Activated gamma-delta T cell treated with anti-CD3 and anti-CD28 coated beads, Interleukin-2, amount 50 U/mL, for 16 hours (primary cell): ENCODE results near the gene GBP3.
"Not testable (repeated sequence)": the region's sequence is repeated elsewhere in the genome, so short reads cannot be mapped to it uniquely, and the experiment has no call there.

Experiments used
- DNase-seq: peaks from one replicate; pipeline ENCODE4 v3.0.0-alpha.2; 2020; ENCODE audit warnings: low read depth

Gene GBP3

DNA sequence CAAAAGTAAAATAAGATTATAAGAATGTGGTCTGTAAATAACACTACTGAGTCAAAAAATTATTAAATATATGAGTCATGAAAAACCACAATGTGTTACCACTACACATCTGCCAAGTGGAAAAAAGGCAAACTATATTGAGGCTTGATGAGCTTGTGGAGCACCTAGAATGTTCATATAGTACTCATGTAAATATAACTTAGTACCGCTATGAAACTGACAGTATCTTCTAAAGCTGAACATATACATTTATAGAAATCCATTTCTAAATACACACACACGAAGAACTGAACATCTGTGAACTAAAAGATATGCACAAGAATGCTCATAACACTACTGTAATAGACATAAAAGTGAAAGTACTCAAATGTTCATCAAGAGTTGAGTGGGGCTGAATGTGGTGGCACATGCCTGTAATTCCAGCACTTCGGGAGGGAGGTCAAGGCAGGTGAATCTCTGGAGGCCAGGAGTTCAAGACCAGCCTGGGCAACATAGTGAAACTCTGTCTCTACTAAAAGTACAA is 18.5 kb upstream of the GBP3 start:
- no peak for DNase-seq

DNA sequence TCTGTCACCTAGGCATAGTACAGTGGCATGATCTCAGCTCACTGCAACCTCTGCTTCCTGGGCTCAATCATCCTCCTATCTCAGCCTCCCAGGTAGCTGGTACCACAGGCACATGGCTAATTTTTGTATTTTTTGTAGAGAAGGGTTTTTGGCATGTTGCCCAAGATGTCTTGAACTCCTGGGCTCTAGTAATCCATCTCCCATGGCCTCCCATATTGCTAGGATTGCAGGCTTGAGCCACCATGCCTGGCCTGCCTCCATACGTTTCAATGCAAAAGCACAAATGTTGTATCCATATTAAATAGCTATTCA is 17.6 kb upstream of the GBP3 start:
- DNase-seq = no peak

DNA sequence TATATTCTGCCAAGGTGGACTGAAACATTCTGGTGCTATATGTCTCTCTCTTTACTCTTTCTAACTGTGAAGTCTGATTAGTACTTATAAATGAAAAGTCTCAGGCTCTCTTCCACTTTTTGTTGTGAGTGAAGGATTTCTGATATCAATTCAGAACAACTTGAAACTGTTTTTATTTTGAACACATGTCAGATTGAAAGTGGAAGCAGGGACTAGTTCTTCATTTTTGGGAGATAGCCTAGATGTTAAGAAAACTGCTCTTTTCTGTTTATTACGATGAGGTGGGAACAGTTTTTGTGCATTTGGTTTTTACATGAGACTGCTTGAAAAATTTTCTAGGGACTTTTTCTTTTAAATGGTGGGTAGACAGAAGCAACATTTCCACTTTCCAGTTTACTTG is 14.5 kb upstream of the GBP3 start:
- no peak for DNase-seq

DNA sequence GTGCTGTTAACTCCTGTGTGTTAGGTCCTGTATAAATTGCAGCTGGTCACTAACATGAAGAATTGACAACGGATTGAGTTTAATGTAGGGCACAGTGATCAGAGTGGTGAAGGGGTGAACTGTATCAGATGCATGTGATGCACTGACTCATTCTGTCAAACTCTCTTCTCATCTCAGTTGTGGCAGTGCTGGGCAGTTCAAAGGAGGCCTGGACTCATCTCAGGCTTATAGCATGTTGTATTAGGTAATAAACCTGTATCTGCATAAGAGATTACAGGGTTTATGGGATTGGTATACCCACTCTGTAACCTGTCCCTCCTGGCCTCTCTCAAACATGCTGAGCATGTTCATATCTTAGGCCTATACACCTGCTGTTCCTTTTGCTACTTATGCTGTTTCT is 12.4 kb upstream of the GBP3 start:
- no peak for DNase-seq

DNA sequence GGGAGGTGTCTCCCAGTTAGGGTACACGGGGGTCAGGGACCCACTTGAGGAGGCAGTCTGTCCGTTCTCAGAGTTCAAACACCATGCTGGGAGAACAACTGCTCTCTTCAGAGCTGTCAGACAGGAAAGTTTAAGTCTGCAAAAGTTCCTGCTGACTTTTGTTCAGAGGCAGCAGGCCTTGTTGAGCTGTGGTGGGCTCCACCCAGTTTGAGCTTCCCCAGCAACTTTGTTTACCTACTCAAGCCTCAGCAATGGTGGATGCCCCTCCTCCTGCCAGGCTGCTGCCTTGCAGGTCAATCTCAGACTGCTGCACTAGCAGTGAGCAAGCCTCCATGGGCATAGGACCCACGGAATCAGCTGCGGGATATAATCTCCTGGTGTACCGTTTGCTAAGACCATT is 11.3 kb upstream of the GBP3 start:
- not testable (repeated sequence) for DNase-seq

DNA sequence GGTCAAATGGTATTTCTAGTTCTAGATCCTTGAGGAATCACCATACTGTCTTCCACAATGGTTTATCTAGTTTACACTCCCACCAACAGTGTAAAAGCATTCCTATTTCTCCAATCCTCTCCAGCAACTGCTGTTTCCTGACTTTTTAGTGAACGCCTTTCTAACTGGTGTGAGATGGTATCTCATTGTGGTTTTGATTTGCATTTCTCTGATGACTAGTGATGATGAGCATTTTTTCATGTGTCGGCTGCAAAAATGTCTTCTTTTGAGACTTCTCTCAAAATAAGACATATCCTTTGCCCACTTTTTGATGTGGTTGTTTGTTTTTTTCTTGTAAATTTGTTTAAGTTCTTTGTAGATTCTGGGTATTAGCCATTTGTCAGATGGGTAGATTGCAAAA is 6.4 kb upstream of the GBP3 start:
- DNase-seq = not testable (repeated sequence)

DNA sequence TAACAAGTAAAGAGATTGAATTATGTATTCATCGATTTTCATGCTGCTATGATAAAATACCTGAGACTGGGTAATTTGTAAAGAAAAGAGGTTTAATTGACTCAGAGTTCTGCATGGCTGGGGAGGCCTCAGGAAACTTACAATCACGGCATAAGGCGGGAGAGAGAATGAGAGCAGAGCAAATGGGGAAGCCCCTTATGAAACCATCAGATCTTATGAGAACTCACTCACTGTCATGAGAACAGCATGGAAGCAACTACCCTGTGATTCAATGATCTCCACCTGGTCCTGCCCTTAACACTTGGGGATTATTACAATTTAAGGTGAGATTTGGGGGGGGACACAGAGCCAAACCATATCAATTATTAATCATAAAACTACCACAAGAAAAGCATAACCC is 3.3 kb upstream of the GBP3 start:
- no peak for DNase-seq

DNA sequence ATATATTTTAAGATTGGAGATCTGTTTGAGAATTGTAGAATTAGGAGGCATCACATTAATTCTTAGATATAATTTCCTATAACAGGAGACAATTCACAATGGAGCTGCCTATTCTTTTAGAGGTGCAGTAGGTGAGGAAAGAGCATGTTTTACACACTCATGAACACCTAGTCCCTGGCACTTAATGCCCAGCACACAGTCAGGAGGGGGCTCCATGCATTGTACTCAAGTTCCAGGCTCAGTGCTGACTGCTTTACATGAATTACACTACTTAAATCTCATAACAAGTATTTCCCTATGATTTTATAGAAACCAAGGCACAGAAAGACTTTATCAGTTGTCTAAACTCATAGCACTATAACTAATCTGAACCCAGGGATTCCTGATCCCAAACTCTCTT is 360 bp upstream of the GBP3 start:
- no peak for DNase-seq

DNA sequence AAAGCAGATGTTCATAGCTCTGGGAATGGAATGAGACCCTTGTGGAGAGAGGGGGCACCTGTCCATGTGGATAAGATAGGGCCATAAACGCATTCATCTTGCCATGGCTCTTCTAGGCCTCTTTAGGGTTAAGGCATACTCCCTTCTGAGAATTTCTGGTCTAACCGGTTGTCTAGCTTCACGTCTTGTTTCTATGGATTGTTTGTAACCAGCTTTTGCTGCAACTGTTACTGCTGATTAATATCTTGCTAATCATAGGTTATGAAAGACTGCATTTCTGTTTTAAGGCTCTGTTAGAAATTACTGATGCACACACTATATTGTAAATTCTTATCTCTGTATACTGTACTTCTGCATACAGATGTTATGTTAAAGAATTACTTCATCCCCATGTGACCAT is 4.3 kb downstream of the GBP3 start:
- not testable (repeated sequence) for DNase-seq

DNA sequence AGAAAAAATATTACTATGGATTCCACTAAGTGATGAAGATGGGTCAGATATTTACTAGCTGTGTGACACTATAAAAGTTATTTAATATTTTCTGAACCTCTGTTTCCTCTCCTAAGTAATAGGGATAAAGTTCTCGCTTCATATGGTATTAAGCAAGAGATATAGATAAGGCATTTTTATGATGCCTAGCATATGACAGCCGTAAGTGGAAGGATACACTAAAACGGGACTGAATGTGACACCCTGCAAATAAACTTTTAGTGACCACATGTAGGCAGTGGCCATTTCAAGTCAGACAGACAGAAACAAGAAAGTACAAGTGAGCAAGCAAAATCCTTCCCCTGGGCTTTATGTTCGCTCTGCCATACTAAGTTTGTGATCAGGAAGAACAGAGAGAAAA is 14.2 kb downstream of the GBP3 start:
- no peak for DNase-seq

DNA sequence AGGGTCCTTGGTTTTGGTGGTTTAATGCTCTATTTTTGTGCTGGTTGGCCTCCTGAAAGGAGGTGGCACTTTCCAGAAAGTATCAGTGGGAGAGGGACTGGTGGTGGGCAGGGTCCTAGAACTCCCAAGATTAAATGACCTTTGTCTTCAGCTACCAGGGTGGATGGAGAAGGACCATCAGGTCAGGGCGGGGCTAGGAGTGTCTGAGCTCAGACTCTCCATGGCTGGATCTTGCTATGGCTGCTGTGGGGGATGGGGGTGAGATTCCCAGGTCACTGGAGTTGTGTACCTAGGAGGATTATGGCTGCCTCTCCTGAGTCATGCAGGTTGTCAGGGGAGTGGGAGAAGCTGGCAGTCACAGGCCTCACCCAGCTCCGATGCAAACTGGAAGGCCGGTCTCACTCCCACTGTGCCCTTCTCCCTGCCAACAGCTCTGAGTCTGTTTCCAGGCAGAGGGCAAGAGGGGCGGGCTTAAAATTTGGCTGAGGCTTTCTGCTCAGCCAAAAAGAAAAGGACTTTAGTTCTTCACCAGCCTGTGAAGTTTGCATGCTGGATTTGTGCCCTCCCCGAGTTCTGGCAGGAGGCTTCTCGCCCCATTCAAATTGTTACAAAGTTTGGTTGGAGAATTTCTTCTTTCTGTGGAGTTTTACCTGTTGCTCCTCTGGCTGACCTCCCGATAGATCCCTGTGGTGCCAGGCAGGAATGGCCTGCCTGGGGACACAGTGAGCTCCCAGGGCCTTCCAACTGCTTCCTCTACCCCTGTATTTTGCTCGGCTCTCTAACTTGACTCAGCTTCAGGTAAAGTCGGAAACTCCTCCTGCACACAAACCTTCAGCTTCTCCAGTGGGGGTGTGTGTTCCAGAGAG is 17.1 kb downstream of the GBP3 start:
- no peak for DNase-seq

DNA sequence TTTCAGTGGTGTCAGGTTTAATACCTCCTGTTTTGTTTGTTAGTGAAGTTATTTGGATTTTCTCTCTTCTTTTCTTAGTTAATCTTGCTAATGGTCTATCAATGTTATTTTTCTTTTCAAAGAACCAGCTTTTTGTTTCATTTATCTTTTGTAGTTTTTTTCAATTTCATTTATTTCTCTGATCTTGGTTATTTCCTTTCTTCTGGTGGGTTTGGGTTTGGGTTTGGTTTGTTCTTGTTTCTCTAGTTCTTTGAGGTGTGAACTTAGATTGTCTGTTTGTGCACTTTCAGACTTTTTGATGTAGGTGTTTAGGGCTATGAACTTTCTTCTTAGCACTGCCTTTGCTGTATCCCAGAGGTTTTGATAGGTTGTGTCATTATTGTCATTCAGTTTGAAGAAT is 20.5 kb downstream of the GBP3 start:
- not testable (repeated sequence) for DNase-seq

DNA sequence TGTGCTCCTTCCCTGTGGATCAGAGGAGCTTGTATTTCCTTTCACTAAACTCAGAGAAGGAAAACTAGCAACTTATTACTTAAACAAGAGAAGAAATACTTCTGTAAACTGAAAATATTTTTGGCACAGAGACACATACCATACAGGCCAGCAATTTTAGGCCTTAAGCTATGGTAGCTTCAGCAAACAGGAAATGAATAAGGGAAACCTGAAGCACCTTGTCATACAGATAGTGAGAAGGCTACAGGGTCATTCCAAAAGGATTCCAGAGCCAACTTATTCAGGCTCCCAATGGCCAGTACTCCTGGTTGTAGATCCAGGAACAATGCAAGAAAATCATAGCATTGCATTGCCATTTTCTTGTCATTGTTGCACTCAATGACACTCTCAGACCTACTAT is 21.2 kb downstream of the GBP3 start:
- no peak for DNase-seq

DNA sequence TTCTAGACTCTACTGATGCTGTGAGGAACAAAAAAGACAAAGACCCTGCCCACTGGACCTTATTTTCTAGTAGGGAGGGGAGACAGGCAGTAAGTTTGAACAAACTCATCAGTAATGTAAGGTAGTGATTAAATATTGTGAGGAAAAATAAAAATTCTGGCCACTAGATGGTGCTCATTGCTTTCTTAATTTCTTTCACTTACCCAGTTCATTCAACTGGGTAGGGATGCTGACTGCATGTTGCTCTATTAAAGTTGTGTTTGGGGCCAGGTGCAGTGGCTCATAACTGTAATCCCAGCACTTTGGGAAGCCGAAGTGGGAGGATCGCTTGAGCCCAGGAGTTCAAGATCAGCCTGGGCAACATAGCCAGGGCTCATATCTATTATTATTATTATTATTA is 23.9 kb downstream of the GBP3 start:
- DNase-seq = no peak

DNA sequence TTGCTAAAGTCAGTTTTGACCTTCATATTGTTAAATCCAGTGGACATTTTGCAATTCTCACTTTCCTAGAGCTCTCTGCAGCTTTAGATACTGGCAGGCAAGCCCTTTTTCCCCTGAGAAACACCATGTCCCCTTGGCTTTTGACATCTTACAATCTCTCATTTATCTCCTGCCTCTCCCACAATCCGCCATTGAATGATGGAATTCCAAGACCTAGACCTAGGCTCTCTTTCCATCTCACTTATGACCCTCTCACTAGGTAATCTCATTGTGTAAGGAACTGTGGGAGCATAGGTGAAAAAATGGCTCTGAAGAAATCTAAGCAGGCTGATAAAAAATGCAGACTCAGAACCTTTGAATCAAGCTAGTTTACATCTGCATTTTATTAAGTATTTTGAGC is 32.2 kb downstream of the GBP3 start:
- no peak for DNase-seq

DNA sequence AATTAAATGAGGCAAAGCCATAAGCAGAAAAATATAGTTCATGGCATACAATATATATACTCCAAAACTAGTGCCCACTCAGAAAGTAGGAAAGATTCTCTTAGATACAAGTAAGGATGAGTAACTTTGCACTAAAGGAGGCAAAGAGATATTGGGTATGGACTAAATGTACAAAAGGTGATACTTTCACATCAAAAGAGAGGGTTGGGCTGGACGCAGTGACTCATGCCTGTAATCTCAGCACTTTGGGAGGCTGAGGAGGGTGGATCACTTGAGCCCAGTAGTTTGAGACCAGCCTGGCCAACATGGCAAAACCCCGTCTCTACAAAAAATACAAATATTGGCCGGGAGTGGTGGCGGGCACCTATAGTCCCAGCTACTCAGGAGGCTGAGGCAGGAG is 37.0 kb downstream of the GBP3 start:
- DNase-seq = no peak

DNA sequence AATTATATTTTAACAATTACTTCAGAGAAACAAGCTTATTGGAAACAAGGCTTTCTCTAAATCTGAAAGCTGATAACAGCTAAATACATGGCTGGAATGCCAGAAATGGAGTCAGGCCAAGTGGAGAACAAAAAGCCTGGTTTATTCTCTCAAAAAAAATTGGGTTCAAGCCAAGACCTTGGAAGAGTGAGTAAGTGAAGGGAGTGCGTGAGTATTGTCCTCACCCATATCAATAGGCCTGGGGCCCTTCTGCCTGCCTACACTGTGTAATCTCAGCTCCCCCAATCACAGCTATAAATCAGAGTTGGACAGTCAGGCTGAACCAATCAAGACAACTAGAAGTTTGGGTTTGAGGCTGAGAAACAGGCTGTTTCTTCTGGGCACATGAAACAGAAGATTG is 37.6 kb downstream of the GBP3 start:
- DNase-seq = no peak

DNA sequence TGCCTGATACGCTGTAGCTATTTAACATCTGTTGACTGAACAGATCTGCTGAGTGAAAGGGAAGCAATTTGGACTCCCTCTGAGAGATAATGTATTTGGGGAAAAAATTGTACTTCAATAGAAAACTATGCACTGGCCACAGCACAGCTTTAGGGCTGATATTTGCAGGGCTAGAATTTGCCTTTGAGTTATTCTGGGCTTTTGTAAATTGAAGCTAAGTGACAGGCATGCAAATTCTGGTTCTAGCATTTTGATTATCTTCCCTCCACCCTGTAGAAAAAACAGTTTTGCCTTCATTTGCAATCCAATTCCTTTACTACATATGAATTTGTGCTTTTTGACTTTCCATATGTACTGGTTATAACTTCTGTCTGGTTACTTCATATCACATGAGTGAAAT is 38.1 kb downstream of the GBP3 start:
- no peak for DNase-seq

DNA sequence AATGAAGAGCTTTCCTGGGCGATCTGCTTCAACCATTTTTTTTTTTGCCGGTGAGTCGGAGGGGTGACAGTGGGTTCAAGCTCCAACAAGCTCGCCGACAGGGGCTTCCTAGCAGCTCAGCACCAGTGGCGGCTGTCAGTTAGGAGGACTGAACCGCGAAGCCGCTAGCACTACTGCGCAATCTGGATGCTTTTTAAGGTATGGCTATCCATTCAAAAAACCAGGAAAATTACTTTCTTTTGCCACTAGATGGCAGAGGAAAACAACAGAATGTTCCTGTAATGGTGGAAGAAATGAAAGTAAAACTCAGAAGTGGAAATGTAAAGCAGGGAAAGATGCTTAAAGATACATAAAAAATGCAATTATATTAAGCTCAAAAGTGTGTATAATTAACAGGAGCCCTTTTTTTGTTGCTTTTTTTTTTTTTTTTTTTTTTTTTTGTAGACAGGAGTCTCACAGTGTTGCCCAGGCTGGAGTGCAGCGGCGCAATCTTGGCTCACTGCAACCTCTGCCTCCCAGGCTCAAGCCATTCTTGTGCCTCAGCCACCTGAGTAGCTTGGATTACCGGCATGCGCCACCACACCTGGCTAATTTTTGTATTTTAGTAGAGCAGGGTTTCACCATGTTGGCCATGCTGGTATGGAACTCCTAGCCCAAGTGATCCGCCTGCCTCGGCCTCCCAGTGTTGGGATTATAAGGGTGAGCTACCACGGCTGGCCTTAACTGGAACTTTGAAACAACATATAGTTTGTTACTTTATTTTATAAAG is 38.7 kb downstream of the GBP3 start:
- no peak for DNase-seq

DNA sequence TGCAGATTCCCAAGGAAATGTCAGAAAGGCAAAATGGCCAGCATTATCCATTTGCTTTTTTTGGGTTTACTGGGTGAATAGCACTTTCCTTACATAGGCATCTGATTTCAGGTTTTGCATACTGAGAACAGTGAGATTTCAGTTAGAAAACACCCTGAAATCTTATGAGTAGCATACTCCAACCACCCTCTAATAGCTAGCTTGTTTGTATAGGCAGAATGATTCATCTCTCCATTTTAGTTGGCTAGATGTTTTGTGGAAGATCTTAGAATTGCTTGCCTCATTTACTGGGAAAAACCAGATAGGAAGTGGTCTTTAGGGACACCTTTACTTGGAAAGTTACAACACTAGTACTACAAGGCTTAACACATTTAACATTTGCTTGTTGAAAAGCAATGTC is 40.6 kb downstream of the GBP3 start:
- no peak for DNase-seq

DNA sequence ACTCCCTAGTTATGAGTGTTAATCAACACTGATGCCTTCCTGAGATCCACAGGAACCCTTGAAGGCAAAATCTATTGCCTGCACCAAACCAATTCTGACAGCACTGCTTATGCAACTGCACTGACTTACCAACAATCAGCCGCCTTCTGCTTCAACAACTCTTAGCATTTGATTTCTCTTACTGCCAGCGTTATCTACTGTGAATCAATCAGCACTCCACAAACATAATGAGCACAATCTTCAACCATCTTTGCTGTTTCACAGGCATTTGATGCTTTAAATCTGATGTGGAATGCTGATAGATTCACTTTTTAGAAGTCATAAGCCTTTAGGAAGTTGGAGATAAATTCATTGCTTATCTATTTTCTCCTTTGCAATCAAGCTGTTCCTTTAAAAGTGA is 41.2 kb downstream of the GBP3 start:
- DNase-seq = not testable (repeated sequence)

DNA sequence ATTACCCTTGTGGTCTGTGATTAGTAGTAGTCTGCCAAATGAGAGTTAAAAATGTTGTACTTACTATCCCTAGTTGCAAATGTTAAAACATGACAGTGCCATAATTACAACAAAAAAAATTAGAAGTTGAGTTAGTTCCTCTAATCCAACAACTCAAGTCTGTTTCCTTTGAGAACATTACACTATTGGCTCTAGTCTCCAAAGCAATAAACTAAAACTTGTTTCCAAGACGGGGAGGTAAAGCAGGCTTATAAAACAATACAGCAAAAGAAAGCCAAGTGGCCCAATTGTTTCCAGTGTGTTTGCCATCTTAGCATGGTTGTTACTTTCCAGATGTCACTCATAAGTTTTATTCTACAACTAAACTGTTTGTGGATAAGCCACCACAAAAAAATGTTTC is 41.8 kb downstream of the GBP3 start:
- DNase-seq = no peak

DNA sequence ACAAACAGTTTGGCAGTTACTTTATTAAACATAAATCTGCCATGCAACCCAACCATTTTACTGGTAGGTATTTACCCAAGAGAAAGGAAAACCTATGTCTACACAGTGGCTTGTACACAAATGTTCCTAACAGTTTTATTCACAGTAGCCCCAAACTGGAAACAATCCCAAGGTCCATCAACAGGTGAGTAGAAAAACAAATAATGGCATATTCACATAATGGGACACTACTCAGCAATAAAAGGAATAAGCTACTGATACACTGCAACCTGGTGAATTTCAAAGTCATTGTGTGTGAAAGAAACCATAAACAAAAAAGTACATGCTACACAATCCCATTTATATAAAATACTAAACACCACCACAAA is 42.9 kb downstream of the GBP3 start:
- DNase-seq = no peak
